RWPE2 (cell line): ENCODE measurements around the gene TMEM236.

Source experiments
- ATAC-seq: fragments of 200-7000 bp; cut with Tn5 transposase; 3 replicates; pipeline ENCODE4 v1.9.1; 2021; ENCODE audit warnings: low read depth
- DNase-seq: peaks from one replicate; pipeline ENCODE4 v3.0.0-alpha.2; 2020; ENCODE audit warnings: low spot score
- H3K27ac ChIP-seq: fragments of 450-650 bp; 2 replicates; pipeline ENCODE4 v1.5.1; 2017; ENCODE audit warnings: mild to moderate bottlenecking; ENCODE audit not compliant: poor library complexity, severe bottlenecking
- H3K27me3 ChIP-seq: fragments of 250-450 bp; sonication (Bioruptor Pico); 2 replicates; pipeline ENCODE4 v1.5.1; 2021; ENCODE audit warnings: mild to moderate bottlenecking, moderate library complexity; ENCODE audit not compliant: insufficient read depth, poor library complexity, severe bottlenecking
- H3K36me3 ChIP-seq: fragments of 250-450 bp; sonication (Bioruptor Pico); 2 replicates; pipeline ENCODE4 v1.5.1; 2020; ENCODE audit warnings: low read depth, mild to moderate bottlenecking, moderate library complexity
- H3K4me1 ChIP-seq: fragments of 250-450 bp; sonication (Bioruptor Pico); 2 replicates; pipeline ENCODE4 v1.5.1; 2021; ENCODE audit warnings: mild to moderate bottlenecking, moderate library complexity; ENCODE audit not compliant: insufficient read depth, poor library complexity, severe bottlenecking
- H3K4me3 ChIP-seq: fragments of 250-450 bp; sonication (Bioruptor Pico); 2 replicates; pipeline ENCODE4 v1.5.1; 2021; ENCODE audit warnings: mild to moderate bottlenecking, moderate library complexity; ENCODE audit not compliant: severe bottlenecking
- H3K9me3 ChIP-seq: fragments of 250-450 bp; sonication (Bioruptor Pico); 2 replicates; pipeline ENCODE4 v1.5.1; 2021; ENCODE audit warnings: mild to moderate bottlenecking, moderate library complexity; ENCODE audit not compliant: severe bottlenecking
- CTCF ChIP-seq: fragments of 450-650 bp; IDR thresholded peaks from one replicate; pipeline ENCODE4 v1.5.1; 2017; ENCODE audit warnings: mild to moderate bottlenecking, moderate library complexity; ENCODE audit not compliant: poor library complexity, severe bottlenecking

Gene TMEM236

GRCh38 chr10:17747883-17748550 lies 4.0 kb upstream of the TMEM236 start:
- no peak for TF ChIP-seq CTCF

GRCh38 chr10:17749890-17750289 lies 2.1 kb upstream of the TMEM236 start:
- Histone ChIP-seq H3K27me3 (no peaks in the 10 kb centered on the region), H3K27ac (no peak overlapping the region), H3K9me3 (no peaks in the 10 kb centered on the region), H3K4me1 (no peaks in the 10 kb centered on the region), H3K4me3 (no peak overlapping the region), H3K36me3 (no peaks in the 10 kb centered on the region)
- ATAC-seq, result no peak
- no peak for TF ChIP-seq CTCF
- DNase-seq, result no peak

More at GRCh38 chr10:17747883-17748550, 4.0 kb upstream of the TMEM236 start:
- no peaks in the 10 kb centered on the region for H3K9me3 ChIP-seq
- H3K27me3 ChIP-seq, result no peaks in the 10 kb centered on the region
- no peak overlapping the region for H3K27ac ChIP-seq
- no peak for ATAC-seq
- no peak for DNase-seq
- H3K36me3 ChIP-seq, result no peaks in the 10 kb centered on the region
- no peaks in the 10 kb centered on the region for H3K4me1 ChIP-seq
- no peak overlapping the region for H3K4me3 ChIP-seq

- peaks cover 4% of the 10 kb centered on the region for H3K4me1 ChIP-seq
- H3K27ac ChIP-seq, result no peak overlapping the region
- no peaks in the 10 kb centered on the region for H3K9me3 ChIP-seq
- no peaks in the 10 kb centered on the region for H3K27me3 ChIP-seq
- no peak for DNase-seq
- H3K4me3 ChIP-seq, result peak overlapping the region; percentile 12
- H3K36me3 ChIP-seq, result no peaks in the 10 kb centered on the region
- ATAC-seq, result peak; percentile 56
- TF ChIP-seq CTCF, result no peak
Measured at GRCh38 chr10:17756557-17757217, 4.7 kb downstream of the TMEM236 start.

- no peaks in the 10 kb centered on the region for H3K9me3 ChIP-seq
- TF ChIP-seq CTCF, result no peak
- no peak for ATAC-seq
Measured at GRCh38 chr10:17758200-17758599, 6.2 kb downstream of the TMEM236 start.

GRCh38 chr10:17758896-17759295 lies 6.9 kb downstream of the TMEM236 start:
- Histone ChIP-seq H3K4me1 (peaks cover 4% of the 10 kb centered on the region), H3K4me3 (no peak overlapping the region), H3K27ac (no peak overlapping the region), H3K9me3 (no peaks in the 10 kb centered on the region), H3K27me3 (no peaks in the 10 kb centered on the region), H3K36me3 (no peaks in the 10 kb centered on the region)
- no peak for TF ChIP-seq CTCF
- ATAC-seq (no peak), DNase-seq (no peak)

More at GRCh38 chr10:17758200-17758599, 6.2 kb downstream of the TMEM236 start:
- Histone ChIP-seq H3K27me3 (no peaks in the 10 kb centered on the region), H3K27ac (no peak overlapping the region), H3K36me3 (no peaks in the 10 kb centered on the region), H3K4me3 (no peak overlapping the region), H3K4me1 (peaks cover 4% of the 10 kb centered on the region)
- DNase-seq, result no peak
